Ascending aorta (tissue), 2 donors: ENCODE data around the gene YWHAE. TPM values are rescaled to one million over a fixed set of nuclear protein-coding genes. Genes with fewer than 3 reads are reported as not detected.

Source experiments
- DNase-seq, 2 donors: peaks; one replicate each; pipeline ENCODE4 v3.0.0-alpha.2; 2019; ENCODE audit warnings: low spot score in 2 of 2
- H3K27ac ChIP-seq, 2 donors: fragments of 200-600 bp; sonication (generic); one replicate each; pipeline ENCODE4 v1.5.1; 2016 to 2017; ENCODE audit warnings: mild to moderate bottlenecking in 1 of 2
- H3K27me3 ChIP-seq: fragments of 200-600 bp; sonication (generic); one replicate; pipeline ENCODE4 v1.5.1; 2017
- H3K36me3 ChIP-seq, 2 donors: fragments of 200-600 bp; sonication (generic); one replicate each; pipeline ENCODE4 v1.5.1; 2016
- H3K4me1 ChIP-seq, 2 donors: fragments of 200-600 bp; sonication (generic); one replicate each; pipeline ENCODE4 v1.5.1; 2016 to 2017; ENCODE audit warnings: mild to moderate bottlenecking in 1 of 2
- H3K4me3 ChIP-seq, 2 donors: fragments of 200-600 bp; sonication (generic); one replicate each; pipeline ENCODE4 v1.5.1; 2016 to 2017; ENCODE audit warnings: mild to moderate bottlenecking in 1 of 2
- H3K9me3 ChIP-seq, 2 donors: fragments of 200-600 bp; sonication (generic); one replicate each; pipeline ENCODE4 v1.5.1; 2016
- intact Hi-C: fragments of 100-400 bp; cut with DNase I; formaldehyde crosslinking; loops from one replicate; pipeline ENCODE4 v1.15.1; 2023
- total RNA-seq: library from RNA; depleted of rRNA; stranded (reverse); fragments of >200 nt; gene quantifications from one replicate; pipeline ENCODE4 v1.1.0, GENCODE V29; 2016
- TF ChIP-seq, protein P1 (sequence below), 3 experiments: fragments of 200-600 bp in 2 of 3; fragments of 450-650 bp in 1 of 3; sonication (generic) in 2 of 3; IDR thresholded peaks; one replicate each; pipeline ENCODE4 v1.5.1; 2016 to 2019; ENCODE audit warnings: antibody characterized with exemption in 3 of 3, mild to moderate bottlenecking in 1 of 3, moderate library complexity in 1 of 3

Gene YWHAE
- total RNA-seq, 1 donor from 2014 or later, result 261 TPM

DNA sequence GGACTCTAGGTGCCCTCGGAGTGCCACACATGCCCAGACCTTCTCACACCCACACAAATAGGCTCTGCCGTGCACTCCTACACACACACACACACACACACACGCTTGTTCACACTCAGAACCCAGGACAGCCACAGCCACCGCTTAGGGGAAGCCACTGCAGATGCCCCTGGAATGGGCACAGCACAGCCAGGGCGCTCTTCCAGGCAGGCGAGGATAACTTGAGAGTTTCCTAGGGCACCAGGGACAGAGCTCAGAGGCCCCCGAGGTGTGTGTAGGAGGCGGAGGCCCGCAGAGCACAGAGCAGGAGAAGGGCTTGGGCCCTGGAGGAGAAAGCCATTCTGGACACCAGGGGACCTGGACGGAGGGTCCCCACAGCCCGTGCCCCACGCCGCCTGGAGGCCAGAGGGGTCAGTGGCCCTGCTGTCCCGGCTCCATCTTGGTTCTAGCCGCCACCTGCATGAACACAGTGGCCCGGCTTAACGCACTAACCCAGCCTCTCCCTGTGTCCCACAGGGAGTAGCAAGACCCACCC lies 99.6 kb downstream of the YWHAE start:
- Histone ChIP-seq H3K4me1 (peaks cover 0 to 3% of the 10 kb centered on the region in 2 donors), H3K27me3 (no peaks in the 10 kb centered on the region), H3K27ac (no peak overlapping the region), H3K4me3 (no peak overlapping the region), H3K9me3 (no peaks in the 10 kb centered on the region), H3K36me3 (no peaks in the 10 kb centered on the region)
- TF ChIP-seq, protein P1, sequence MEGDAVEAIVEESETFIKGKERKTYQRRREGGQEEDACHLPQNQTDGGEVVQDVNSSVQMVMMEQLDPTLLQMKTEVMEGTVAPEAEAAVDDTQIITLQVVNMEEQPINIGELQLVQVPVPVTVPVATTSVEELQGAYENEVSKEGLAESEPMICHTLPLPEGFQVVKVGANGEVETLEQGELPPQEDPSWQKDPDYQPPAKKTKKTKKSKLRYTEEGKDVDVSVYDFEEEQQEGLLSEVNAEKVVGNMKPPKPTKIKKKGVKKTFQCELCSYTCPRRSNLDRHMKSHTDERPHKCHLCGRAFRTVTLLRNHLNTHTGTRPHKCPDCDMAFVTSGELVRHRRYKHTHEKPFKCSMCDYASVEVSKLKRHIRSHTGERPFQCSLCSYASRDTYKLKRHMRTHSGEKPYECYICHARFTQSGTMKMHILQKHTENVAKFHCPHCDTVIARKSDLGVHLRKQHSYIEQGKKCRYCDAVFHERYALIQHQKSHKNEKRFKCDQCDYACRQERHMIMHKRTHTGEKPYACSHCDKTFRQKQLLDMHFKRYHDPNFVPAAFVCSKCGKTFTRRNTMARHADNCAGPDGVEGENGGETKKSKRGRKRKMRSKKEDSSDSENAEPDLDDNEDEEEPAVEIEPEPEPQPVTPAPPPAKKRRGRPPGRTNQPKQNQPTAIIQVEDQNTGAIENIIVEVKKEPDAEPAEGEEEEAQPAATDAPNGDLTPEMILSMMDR (IDR thresholded peaks at IDR 0.05), result no peak
- intact Hi-C loops, result no loop called here
- no peak for DNase-seq

DNA sequence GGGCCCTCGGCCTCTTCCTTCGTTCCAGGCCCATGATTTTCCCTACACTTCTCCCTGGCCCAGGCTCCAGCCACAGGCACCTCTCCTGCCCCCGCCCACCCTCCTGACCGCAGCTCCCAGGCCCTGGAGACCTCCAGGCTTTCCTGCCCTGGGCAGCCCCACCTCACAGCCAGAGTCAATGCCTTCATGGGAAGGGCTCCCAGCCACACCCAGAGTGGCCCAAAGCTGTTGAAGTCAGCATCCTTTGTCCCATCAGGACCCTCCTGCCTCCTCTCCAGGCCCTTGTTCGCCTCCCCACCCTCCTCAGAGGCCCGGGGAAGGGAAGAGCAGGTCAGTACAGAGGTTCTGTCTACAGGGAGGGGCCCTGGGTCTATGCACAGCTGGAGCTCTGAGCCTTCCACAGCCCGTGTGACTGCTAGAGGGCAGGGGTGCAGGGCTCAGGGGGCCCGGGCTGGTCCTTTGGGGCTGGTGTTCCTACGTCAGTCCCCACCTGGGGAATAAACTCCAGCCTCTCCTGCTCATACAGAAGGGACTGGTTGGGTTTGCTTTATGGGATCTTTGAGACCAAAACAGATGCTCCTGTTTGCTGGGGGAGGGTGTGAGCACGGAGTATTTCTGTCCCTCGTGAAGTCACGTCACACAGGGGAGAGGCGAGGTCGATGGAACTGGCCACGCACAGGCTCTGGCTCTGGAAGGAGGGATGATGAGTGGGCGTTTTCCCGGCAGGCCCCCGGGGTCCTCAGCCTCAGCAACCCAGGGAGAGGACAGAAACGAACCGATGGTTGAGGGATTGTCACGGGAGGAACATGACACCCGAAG lies 100.3 kb downstream of the YWHAE start:
- H3K27ac ChIP-seq, result no peak overlapping the region
- TF ChIP-seq, protein P1 (IDR thresholded peaks at IDR 0.05), result no peak
- intact Hi-C loops, result no loop called here
- H3K4me1 ChIP-seq, result peaks cover 0 to 3% of the 10 kb centered on the region in 2 donors
- H3K4me3 ChIP-seq, result no peak overlapping the region
- no peaks in the 10 kb centered on the region for H3K9me3 ChIP-seq
- H3K27me3 ChIP-seq, result no peaks in the 10 kb centered on the region
- no peaks in the 10 kb centered on the region for H3K36me3 ChIP-seq
- no peak for DNase-seq

DNA sequence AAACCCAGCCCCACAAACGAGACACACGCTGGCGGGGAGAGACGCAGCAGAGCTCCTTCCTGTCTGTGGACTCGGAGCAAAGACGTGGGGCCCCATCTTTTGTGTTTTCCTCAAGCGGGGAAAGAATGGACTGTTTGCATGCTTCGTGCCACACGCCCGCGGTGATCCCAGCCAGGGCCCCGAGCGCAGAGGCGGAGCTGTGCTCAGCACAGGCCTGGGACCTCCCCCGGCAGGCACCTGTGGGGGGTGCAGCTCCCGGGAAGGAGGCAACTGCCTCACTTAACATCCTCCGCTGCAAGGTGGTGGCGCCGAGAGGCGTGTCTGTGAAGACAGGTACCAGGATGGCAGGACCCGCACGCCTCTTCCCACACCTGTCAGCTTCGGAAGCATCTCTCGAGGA lies 101.4 kb downstream of the YWHAE start:
- Histone ChIP-seq H3K4me3 (no peak overlapping the region), H3K4me1 (no peaks in the 10 kb centered on the region), H3K27ac (no peak overlapping the region), H3K36me3 (no peaks in the 10 kb centered on the region), H3K27me3 (no peaks in the 10 kb centered on the region), H3K9me3 (no peaks in the 10 kb centered on the region)
- DNase-seq, result no peak
- TF ChIP-seq, protein P1 (IDR thresholded peaks at IDR 0.05), result no peak
- intact Hi-C loops, result no loop called here

Other genes with a start within 250 kb of the YWHAE start
- 184 TPM for gene ABR, start 220.2 kb downstream of the YWHAE start, total RNA-seq
- not detected for gene BHLHA9, start 129.8 kb downstream of the YWHAE start, total RNA-seq
- 12.3 TPM for gene TRARG1, start 120.6 kb downstream of the YWHAE start, total RNA-seq
- gene CRK, start 56.0 kb upstream of the YWHAE start, total RNA-seq, result 83.4 TPM
- gene MYO1C, start 92.5 kb upstream of the YWHAE start, total RNA-seq, result 251 TPM
- 73.7 TPM for gene INPP5K, start 116.4 kb upstream of the YWHAE start, total RNA-seq
- gene PITPNA, start 162.6 kb upstream of the YWHAE start, total RNA-seq, result 15.9 TPM
- 27.6 TPM for gene SLC43A2, start 228.6 kb upstream of the YWHAE start, total RNA-seq
- 295 TPM for gene SCARF1, start 245.5 kb upstream of the YWHAE start, total RNA-seq
- gene RILP, start 249.6 kb upstream of the YWHAE start, total RNA-seq, result 103 TPM